Ureter (tissue), 1 donor: ENCODE results near the gene CAND2. TPM values are rescaled to one million over a fixed set of nuclear protein-coding genes. Genes with fewer than 3 reads are reported as not detected.
"Not testable (repeated sequence)": the region's sequence is repeated elsewhere in the genome, so short reads cannot be mapped to it uniquely, and the experiment has no call there.

Source experiments
- DNase-seq: peaks from one replicate; pipeline ENCODE4 v3.0.0-alpha.2; 2020; ENCODE audit warnings: low spot score
- total RNA-seq: library from RNA; stranded (reverse); gene quantifications from one replicate; pipeline ENCODE4 v1.2.4, GENCODE V29; 2023
- donor health status: DM: yes; HTN: yes; CAD: no.

CAND2 gene
- total RNA-seq, 1 donor from 2014 or later, result 13.7 TPM

- no peak for DNase-seq
Observed at GRCh38 chr3:12859840-12860239, 63.4 kb downstream of the CAND2 start.

- no peak for DNase-seq
Observed at GRCh38 chr3:12861611-12862010, 65.1 kb downstream of the CAND2 start.

GRCh38 chr3:12862387-12862786 is 65.9 kb downstream of the CAND2 start:
- no peak for DNase-seq

DNA sequence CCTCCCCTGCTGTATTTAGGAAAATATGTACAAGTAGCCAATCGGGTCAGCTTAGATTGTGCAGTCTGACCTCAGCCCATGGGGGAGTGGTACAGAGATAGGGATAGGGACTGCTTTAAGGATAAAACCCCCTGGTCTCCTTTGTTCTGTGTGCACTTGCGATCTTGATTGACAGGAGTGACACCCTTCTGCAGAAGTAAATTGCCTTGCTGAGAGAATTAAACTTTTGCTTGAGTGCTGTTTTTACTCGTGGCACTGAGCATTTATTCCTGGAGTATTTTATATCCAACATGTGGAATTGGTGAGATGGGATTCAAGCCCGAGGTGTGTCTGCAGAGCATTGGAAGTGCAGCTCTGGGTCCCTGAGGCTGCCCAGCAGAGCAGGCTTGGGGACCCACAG is 68.8 kb downstream of the CAND2 start:
- no peak for DNase-seq

- DNase-seq, result no peak
Observed at GRCh38 chr3:12866836-12867235, 70.4 kb downstream of the CAND2 start.

DNA sequence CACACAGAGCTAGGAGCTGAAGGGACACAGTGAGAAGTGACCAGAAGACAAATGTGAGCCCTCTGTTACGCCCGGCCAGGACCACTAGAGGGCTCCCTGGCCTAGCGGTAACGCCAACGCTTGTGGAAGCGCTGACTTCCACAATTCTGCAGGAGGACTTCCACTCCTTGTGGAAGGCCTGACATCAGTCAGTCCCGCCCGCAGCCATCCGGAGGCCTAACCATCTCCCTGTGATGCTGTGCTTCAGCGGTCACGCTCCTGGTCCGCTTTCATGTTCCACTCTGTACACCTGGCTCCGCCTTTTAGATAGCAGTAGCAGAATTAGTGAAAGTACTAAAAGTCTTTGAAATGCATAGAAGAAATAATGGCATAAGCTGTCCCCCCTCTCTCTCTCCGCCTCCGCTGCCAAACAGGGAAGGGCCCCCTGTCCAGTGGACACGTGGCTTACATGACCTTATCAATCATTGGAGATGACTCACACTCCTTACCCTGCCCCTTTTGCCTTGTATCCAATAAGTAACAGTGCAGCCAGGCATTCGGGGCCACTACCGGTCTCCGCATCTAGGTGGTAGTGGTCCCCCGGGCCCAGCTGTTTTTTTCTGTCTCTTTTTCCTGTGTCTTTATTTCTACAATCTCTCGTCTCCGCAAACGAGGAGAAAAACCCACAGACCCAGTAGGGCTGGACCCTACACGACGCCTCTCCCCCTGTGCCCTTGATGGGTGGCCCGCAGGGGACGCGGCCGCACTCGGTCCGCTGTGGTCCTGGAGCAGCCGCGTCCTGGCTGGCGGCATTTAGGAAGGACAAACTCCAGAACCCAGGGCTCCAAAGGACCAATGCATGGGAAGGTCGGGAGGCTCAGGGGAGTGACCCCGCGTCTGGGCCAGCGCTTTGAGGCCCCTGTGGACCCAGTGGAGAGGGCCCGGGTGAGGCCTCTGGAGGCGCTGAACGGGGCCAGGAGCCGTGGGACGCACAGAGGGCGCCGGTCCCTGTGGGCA is 71.9 kb downstream of the CAND2 start:
- DNase-seq, result peak; percentile 84

GRCh38 chr3:12869035-12869621 is 72.6 kb downstream of the CAND2 start:
- DNase-seq, result no peak

DNA sequence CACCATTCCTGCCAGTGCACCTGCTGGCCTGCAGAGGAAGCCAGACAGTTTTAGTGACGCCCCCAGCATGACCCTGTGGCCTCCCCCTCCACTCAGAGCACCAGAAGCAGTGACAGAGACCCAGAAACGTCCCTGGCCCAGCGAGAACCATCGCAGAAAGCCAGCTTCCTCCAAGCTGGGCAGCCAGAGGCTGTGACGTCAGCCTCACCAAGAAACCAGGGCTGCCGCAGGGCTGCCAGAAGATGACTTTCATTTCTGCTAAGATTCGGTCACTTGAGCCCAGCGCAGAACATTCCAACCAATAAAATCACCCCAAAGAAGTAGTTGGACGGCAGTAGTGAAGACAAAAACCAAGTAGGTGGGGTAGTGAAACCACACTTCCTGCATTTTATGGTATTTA is 74.5 kb downstream of the CAND2 start:
- DNase-seq, result no peak

- DNase-seq, result no peak
Observed at GRCh38 chr3:12871404-12871983, 75.0 kb downstream of the CAND2 start.

- DNase-seq, result no peak
Observed at GRCh38 chr3:12875857-12876836, 79.7 kb downstream of the CAND2 start.

GRCh38 chr3:12877040-12877439 is 80.6 kb downstream of the CAND2 start:
- DNase-seq, result no peak

- no peak for DNase-seq
Observed at GRCh38 chr3:12878141-12878574, 81.7 kb downstream of the CAND2 start.

GRCh38 chr3:12878758-12879157 is 82.3 kb downstream of the CAND2 start:
- DNase-seq, result not testable (repeated sequence)

- DNase-seq, result no peak
Observed at GRCh38 chr3:12879191-12879815, 82.8 kb downstream of the CAND2 start.

GRCh38 chr3:12881858-12882257 is 85.4 kb downstream of the CAND2 start:
- DNase-seq, result not testable (repeated sequence)

DNA sequence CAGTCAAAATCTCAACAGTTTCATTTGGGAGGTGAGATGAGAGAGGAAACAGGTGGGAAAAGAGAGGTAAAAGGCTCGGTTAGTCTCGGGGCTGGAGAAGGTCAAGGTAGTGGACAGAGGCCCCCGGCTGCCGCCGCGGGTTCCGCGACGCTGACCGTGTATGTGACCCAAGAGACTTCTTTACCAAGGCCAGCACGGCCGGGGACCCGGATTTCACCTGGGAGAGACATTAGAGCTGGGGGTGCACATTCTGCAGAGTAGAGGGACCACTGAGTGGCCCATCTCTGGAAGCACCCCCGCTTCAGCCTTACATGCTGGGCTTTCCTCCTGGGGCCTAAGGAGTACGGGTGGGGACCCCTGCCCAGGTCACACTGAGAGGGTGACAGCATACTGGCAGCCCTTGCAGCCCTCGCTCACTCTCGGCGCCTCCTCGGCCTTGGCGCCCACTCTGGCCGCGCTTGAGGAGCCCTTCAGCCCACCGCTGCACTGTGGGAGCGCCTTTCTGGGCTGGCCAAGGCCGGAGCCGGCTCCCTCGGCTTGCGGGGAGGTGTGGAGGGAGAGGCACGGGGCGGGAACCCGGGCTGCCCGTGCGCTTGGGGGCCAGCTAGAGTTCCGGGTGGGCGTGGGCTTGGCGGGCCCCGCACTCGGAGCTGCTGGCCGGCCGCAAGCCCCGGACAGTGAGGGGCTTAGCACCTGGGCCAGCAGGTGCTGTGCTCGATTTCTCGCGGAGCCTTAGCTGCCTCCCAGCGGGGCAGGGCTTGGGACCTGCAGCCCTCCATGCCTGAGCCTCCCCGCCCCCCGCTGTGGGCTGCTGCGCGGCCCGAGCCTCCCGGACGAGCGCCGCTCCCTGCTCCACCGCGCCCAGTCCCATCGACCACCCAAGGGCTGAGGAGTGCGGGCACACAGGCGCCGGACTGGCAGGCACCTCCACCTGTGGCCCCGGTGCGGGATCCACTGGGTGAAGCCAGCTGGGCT is 86.1 kb downstream of the CAND2 start:
- DNase-seq, result no peak

- peak; percentile 61 for DNase-seq
Observed at GRCh38 chr3:12884186-12884680, 87.8 kb downstream of the CAND2 start.
